HG03064 (cell line): ENCODE results near the gene ERC2.

Experiments used
- ATAC-seq: cut with Tn5 transposase; IDR thresholded peaks from one replicate; pipeline ENCODE4 v1.9.1; 2021; ENCODE audit warnings: low read depth; ENCODE audit not compliant: unreplicated experiment

ERC2 gene

DNA sequence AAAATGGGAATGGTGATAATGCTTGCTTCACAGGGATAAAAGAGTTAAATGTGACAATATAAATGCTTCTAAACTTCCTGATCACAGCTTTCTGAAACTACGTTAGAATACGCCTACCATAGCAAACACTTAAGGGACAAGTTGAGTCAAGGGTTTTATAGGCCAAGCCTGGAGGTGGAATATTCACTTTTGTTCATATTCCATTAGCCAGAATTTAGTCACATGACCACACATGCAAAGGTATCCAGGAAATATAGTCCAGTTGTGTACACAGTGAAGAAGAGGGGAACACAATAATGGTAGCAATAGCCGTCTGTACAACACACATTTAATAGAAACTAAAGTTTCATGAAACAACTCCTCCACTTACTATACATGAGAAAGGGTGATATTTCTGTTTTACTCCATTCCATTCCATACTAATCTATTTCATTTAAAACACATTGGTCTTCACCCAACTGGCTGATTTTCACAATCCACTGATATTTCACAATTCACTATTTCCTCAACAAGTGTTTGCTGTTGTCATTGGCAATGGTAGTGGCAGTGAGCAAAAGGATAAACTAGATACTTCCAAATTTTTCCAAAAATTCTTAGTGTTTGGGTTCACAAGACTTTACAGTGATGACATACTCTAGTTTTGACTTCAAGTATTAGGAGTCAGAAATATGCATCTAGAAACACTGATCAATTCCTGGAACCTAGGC, 270.9 kb downstream of the ERC2 start:
- no peak for ATAC-seq

DNA sequence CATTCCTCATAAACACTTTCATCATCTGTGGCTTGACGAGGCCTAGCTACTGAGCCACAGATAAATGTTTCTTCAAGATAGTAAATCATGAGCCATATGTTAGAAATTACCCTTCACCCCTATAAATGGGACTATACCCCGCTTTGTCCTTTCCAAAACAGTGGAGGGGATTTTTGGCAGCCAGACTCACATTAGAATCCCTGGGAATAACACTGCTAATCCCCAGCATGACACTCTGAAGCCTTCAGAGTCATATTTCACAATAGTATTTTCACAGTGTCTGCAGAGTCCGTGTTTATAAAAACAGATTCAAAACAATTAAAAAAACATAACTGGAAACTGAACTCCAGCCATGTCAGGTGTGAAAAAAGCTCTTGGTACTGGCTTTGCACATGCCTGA, 271.6 kb downstream of the ERC2 start:
- no peak for ATAC-seq

DNA sequence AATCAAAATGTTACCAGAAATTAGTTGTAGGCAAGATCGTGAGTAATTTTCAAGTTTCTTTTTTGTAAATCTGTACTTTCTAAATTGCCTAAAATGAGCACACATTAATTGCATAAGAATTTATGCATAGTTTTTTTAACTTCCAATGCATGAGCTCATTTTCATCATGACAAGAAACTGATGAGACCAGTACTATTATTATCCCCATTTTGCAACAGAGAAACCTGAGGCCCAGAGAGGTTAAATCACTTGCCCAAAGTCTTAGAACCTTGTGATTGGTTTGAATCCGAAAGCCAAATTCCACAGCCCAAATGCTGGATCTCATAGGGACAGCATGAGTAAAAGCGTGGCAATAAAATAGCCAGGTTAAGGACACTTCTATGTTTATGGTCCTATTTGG, 274.7 kb downstream of the ERC2 start:
- no peak for ATAC-seq

DNA sequence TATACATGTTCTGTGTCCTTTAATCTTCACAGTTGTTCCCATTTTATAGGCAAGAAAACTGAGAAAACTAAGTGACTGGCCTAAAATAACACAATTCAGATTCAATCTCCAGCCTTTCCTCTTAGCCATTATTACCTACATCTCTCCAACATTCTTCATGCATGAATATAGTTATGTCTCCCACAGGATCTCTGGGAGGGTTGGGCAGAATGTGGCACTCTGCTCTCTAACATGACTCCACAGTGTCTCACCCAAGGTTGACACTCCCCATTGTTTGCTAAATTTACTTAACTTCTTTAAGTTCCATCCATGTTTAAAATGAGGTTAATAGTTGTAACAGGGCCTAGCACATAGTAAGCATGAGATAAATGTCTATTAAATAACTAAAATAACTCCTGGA, 276.3 kb downstream of the ERC2 start:
- ATAC-seq: no peak

DNA sequence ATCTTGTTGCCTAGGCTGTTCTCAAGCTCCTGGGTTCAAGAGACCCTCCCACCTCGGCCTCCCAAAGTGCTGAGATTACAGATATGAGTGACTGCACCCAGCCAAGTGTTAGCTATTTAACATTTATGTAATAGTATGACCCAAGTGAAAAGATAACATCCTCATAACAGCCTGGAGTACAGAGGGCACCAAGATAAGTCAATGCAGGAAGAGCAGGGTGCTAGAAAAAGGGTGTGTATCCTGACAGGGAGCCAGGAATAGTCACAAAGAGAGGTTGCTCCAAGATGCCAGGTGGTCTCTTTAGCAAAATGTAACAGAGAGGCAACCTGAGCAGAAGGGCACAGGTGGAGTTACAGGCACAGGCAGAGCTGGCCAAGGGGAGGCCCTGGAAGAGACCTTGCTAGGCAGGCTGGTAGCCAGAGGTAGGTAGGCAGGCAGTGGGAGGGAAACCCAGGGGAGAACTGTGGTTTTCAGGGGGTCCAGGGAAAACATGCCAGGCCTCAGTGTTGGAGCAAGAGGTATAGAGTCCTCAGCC, 277.4 kb downstream of the ERC2 start:
- no peak for ATAC-seq

DNA sequence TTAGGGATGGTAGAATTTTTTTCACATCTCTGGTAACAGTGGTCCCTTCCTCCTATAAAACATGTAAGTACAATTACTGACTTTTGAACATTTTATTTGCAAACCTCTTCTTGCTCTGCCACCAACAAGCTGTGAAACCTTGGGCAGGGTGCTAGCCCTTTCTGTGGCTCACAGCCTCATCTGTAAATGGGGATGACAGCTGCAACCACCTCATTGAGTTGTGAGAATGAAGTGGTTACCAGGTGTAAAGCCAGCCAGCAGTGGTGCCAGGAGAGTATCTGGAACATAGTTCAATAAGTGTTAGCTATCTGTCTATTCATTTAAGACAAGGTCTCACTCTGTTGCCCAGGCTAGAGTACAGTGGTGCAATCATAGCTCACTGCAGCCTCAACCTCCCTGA, 278.1 kb downstream of the ERC2 start:
- ATAC-seq: no peak

DNA sequence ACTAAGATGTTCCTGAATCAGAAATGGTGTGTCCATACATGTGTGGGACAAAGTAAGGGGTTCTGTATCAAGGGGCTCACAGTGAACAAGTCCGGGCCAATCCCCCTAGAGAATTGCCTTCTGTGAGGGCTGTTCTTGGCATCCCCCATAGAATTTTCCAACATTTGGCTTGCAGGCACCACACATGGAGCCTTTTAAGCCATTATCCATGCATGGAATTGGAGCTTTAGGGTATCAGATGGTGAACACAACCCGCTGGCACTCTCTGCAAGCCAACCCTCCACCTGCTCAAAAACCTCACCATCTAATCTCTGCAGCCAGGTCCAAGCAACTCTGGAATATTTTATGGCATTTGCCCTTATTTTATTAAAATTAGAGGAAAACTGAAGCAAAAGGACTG, 278.7 kb downstream of the ERC2 start:
- no peak for ATAC-seq

DNA sequence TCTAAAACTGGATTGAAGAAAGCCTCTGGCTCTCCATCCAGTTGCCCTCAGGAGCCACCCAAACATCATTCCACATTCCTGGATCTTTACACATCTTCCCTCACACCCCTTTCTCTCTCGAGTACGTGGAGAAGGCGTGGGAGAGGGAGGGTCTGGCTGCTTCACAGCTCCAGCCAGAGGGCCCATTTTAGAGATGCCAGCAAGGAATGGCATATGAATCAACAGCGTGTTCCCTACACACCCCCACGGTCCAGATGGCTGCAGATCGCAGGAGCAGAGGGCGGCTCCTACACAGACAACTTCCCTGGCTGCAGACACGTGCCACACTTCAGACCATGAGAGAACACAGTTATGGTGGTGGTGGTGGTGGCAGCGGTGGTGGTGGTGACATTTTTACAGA, 280.1 kb downstream of the ERC2 start:
- no peak for ATAC-seq

DNA sequence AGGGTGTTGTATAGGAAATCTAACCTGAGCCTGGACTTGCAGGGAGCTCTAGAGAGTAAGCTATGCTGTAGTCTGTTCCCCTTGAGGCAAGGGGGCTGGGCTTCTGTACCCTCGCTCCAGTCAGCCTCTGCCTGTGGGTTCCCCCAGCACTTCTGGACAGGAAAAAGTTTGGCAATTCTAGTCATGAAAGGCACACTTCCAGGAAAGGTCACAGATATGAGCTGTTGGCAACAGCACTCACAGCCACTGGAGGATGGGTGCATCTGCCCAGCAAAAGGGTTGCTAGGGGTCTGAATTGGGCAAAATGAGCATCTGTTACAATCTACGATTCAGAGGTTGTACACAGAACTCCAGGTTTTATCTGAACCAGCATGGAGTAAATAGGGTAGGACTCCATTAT, 281.2 kb downstream of the ERC2 start:
- no peak for ATAC-seq

DNA sequence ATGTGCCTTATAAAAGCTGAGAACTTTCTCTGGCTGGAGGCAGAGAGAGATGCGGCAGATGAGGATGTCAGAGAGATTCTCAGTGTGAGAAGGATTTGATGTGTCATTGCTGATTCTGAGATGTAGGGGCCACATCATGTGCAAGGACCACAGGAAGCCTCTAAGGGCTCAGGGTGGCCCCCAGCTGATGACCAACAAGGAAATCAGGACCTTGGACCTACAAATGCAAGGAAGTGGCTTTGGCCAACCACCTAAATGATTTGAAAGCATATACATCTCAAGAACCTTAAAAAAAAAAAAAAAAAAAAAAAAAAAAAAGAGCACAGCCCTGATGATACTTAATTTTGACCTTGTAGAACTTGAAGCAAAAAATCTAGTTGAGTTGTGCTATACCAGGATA, 282.4 kb downstream of the ERC2 start:
- no peak for ATAC-seq

DNA sequence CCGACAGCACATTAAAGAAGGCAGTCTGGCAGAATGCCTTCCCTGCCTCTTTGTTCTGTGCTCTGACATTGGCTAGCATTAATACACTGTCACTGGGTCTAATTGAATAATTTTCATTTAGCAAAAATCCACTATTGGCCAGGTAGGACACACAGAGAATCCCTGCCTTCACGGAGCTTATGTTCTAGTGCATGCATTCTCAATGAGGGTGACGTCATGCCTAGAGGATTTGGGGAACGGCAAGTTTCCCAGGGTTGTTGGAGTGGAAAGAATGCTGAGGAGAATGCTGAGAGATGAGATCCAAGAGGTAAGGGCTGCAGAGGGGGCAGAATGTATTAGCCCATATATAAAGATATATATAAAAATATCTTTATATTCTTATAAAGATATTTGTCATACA, 284.7 kb downstream of the ERC2 start:
- ATAC-seq: no peak

DNA sequence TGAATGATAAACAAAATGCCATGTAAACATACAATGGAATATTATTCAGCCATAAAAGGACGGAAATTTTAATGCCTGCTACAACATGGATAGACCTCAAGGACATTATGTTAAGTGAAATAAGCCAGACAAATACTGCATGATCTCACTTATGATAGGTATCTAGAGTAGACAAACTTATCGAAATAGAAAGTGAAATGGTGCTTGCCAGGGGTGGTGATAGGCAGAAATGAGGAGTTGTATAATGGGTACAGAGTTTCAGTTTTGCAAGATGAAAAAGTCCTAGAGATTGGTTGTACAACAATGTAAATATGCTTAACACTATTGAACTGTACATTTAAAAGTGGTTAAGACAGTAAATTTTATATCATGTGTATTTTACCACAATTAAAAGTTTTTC, 287.8 kb downstream of the ERC2 start:
- no peak for ATAC-seq

DNA sequence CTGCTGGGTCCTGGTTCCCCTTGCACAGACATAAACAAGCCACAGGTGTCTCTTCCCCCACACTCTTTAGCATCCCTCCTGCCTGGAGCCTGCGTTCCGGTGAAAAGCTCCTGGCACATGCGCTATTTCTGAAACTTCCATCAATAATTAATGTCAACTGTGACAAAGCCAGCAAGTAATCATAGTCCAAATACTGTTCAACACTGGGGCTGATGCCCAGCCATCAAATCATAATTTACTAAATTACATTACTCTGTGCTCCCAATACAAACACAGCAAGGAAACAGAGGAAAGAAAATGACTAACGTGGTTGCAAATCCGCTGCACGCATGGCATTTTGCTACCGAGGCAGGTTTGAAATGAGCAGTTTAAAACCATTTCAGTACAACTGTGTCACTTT, 294.7 kb downstream of the ERC2 start:
- ATAC-seq: no peak

DNA sequence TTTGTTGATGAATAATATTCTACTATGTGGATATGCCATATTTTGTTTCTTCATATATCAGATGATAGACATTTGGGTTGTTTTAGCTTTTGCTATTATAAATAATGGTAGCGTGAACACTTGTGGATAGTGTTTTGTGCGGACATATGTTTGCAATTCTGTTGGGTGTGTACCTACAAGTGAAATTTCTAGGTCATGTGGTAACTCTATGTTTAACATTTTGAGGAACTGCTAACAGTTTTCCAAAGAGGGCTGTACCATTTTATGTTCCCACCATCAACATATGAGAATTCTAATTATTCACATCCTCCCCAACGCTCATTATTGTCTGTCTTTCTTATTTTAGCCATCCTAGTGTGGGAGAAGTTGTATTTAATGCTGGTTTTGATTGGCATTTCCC, 303.8 kb downstream of the ERC2 start:
- no peak for ATAC-seq

DNA sequence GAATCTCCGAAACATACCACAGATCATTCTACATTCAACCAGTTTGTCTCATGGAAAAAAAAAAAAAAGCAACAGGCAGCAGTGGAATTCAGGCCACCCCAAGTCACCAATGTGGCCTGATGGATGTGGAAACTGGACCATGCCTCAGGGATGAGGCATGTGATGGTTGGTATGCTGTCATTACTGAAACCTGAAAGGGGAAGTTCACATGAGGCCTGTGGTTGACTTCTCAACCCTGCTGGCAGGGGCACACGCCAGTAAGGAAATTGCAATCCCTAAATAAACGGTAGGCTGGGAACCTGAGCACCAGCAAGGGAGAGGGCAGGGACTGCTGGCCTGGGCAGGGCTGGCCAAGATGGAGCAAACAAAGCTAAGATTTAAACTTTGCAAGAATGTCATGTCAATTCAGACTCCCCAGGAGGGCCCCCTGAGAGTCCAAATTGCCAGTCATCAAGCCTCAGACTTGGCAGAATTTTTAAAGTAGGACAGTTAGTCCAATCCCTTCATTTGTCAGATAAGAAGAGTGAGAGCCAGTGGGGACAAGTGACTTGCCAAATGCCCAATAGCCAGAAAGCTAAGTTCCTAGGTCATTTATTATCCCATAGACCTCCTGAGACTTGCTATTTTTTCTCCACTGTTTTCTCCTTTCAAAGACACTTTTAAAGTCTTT, 310.4 kb downstream of the ERC2 start:
- ATAC-seq: no peak

DNA sequence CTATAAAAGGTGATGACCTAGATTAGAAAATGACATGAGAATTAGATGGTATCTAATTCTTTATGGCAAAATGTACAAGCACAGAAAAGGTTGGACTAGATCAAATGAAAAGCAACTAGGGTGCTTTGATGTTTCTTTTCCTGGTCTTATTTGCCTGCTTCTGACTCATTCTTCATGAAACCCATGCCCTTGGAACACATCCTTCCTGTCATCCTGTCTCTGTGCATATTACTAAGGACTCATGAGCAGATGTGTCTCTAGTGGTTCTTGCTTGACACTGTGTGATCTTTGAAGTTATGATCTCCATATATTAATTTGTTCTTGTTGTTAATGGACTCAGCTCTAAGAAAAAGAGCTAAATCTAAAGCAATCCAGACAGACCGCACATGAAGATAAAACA, 314.0 kb downstream of the ERC2 start:
- ATAC-seq: no peak

DNA sequence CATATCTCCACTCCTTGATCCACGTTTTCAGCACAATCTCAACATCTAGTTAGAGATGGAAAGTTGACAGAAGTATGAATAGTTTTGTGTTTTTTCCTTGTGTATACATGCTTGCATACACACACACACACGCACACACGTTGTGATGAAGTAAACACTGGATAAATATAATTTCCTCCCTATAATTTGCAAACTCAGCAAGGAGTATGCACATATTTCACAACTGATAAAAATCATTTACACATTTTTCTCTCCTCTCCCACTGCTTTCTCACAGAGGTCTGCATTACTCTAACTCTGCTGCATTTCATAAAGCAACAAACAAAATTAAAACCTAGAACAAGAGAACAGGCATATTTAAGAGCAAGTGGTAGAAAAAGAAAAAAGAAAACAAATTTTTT, 320.9 kb downstream of the ERC2 start:
- no peak for ATAC-seq

DNA sequence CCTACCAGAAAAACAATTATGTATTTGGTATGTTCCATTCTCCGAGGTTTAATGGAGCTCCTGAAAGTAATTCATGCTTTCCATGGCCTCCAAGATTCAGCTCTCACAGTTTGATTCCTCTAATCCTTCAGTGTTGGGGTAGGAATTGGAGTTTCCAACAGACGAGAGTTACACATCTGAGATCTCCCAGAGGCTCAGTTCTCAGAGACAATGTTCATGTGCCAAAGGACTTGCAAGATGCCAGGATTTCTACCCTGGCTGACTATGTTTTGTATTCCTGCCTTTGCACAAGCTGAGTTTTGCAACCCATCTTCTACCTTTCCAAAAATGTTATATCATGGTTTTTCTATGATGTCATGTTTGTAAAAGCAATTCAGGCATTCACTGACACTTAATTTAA, 322.9 kb downstream of the ERC2 start:
- no peak for ATAC-seq

DNA sequence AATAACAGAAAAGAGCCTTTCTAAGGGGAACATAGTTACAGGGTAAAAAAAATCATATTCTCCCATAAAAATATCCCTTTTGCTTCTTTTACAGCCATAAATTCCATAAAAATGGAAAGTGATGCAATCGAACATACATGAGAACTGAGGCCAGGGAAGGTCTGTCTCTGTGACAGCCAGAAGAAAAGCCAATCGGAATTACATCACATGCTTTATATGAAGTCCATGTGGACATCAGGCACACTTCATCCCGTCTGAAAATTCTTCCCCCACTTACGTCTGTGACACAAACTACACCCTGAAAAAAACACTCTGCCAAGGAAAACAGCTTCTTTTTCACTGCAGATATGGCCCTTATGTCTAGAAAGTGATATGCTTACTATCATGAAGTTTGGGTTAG, 323.5 kb downstream of the ERC2 start:
- ATAC-seq: no peak

DNA sequence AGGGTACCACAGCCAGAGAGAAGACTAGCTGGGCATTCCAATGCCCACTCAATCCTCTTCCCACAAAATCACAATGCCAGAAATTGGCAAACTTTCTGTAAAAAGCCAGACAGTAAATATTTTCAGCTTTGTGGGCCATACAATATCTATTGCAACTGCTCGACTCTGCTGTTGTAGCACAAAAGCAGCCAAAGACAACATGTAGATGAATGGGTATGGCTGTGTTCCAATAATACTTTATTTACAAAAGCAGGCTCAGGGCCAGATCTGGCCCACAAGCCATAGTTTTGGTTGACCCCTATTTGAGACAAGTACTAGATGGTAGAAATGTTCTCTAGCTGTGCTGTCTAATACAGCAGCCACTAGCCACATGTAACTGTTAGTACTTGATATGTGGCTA, 330.9 kb downstream of the ERC2 start:
- no peak for ATAC-seq

DNA sequence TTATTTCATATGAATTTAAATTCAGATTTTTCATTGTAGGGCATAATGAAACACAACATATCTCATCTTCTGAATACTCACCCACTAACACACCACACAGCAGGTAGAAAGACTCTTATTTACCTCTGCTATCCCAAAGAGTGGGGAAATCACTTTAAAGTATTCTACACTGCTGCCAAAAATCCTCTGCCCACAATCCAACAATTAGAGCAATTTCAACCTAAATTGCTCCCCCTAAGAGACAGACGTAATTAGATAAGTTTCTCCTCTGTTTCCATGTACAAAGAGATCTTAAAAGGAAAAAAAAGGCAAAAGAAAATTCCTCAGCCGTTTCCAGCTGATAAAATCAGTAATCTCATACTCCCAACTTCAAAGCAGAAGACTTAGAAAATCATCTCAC, 331.8 kb downstream of the ERC2 start:
- ATAC-seq: no peak

DNA sequence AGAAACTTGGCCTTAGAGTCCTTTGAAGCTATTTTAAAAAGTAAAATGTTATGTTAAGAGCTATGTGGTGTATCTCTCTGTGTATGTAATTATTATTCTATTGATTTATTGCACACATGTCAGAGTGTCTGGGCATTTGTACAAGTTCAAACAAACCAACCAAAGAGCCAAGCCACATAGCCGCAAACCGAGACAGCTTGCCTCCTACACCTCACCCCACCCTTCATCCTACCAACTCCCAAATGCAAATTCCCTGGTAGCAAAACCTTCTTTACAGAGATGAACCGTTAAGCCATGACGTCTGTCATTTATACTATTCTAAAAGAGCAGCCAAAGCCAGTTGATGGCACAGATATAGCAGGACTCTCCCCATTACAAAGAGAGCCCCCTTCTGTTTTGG, 332.3 kb downstream of the ERC2 start:
- no peak for ATAC-seq
